Right cardiac atrium (tissue), 5 donors: ENCODE data around the gene CALHM6. TPM values are rescaled to one million over a fixed set of nuclear protein-coding genes. Genes with fewer than 3 reads are reported as not detected.
A peak's percentile ranks its signal among the peaks of the same experiment; 100 is the strongest.

Source experiments
- ATAC-seq, 2 donors: fragments of 200-7000 bp; cut with Tn5 transposase; one replicate each; pipeline versions ENCODE4 v1.8.0 to v1.9.1; 2020; ENCODE audit warnings: moderate library complexity in 2 of 2, mild to moderate bottlenecking in 1 of 2
- DNase-seq, 3 donors: peaks; one replicate each; pipeline ENCODE4 v3.0.0-alpha.2; 2020
- H3K27ac ChIP-seq: one replicate; pipeline ENCODE4 v1.5.1; 2013; ENCODE audit warnings: mild to moderate bottlenecking, low read length, control low read depth, moderate library complexity
- H3K27me3 ChIP-seq: one replicate; pipeline ENCODE4 v1.6.1; 2013; ENCODE audit not compliant: control insufficient read depth, insufficient read depth
- H3K4me1 ChIP-seq: one replicate; pipeline ENCODE4 v1.6.1; 2013; ENCODE audit warnings: low read length; ENCODE audit not compliant: control insufficient read depth, insufficient read depth
- H3K4me3 ChIP-seq: one replicate; pipeline ENCODE4 v1.5.1; 2013; ENCODE audit warnings: low read length, control low read depth
- H3K9me3 ChIP-seq: one replicate; pipeline ENCODE4 v1.6.1; 2013; ENCODE audit warnings: low read length; ENCODE audit not compliant: control insufficient read depth
- WGBS: extraction: QIAGEN DNeasy Blood & Tissue Kit; methylation state at CpG from one replicate; pipeline ENCODE4 v1.1.7; 2013; 5-methylcytosine and 5-hydroxymethylcytosine counted together
- intact Hi-C, 4 donors: fragments of 100-400 bp; cut with DNase I; formaldehyde crosslinking; loops; one replicate each; pipeline versions ENCODE4 v1.11.0 to v1.14.0; 2022 to 2023
- long read RNA-seq, 4 donors: library from polyadenylated mRNA; unstranded; transcript quantifications; one replicate each; pipeline ENCODE4 v2.0.0, GENCODE V29; 2020 to 2021
- polyA plus RNA-seq: library from polyadenylated mRNA; stranded (reverse); fragments of 200-250 nt; gene quantifications from one replicate; pipeline ENCODE4 v1.2.3, GENCODE V29; 2013
- total RNA-seq, 4 donors: library from RNA; stranded (reverse); fragmentation: NEBNext Ultra II Directional; extraction: Animal tissue kit (Norgen Biotek cat#: 25700); gene quantifications; one replicate each; pipeline ENCODE4 v1.2.1, GENCODE V29; 2021
- donor health status: healthy with polysubstance abuse.
- donor health status: DM: no; HTN: yes; CAD: no.
- donor health status: DM: no; HTN: no; CAD: no.
- donor health status: DM: no; HTN: yes; CAD: no; lungs with severe emphysema.
- donor health status: DM: yes; HTN: yes; CAD: no.

CALHM6 gene
- total RNA-seq (1 to 10 TPM; 3.0 to 4.8 (median 3.8) TPM), polyA plus RNA-seq (5.9 TPM)
- long read RNA-seq, donor 1, partial matches to known transcripts: 3 of 4 reads
- long read RNA-seq, donor 1, other reads (novel, unspliced or antisense): 0 of 4 reads
- long read RNA-seq, donor 2, partial matches to known transcripts: 6 of 8 reads
- long read RNA-seq, donor 2, other reads (novel, unspliced or antisense): 1 of 8 reads
- long read RNA-seq, donor 3: 0 reads
- long read RNA-seq, donor 4, partial matches to known transcripts: 2 of 2 reads
- long read RNA-seq, donor 4, other reads (novel, unspliced or antisense): 0 of 2 reads

- WGBS: 44% methylated on average over 13 of the region's 13 CpGs
- H3K27me3 ChIP-seq: no peaks in the 10 kb centered on the region
- peak; percentile 42 to 62 for ATAC-seq
These were observed at the start of gene CALHM6 for GRCh38 chr6:116461331-116461931. CALHM6 (plus strand) TSS chr6:116461375; CDS start chr6:116461930, 555 bp downstream.

GRCh38 chr6:116412270-116412669, 48.9 kb upstream of the CALHM6 start:
- no peak overlapping the region for H3K27ac ChIP-seq
- intact Hi-C loops: no loop called here
- peak; percentile 73 to 81 for ATAC-seq
- no peaks in the 10 kb centered on the region for H3K27me3 ChIP-seq
- H3K4me1 ChIP-seq: peaks cover 11% of the 10 kb centered on the region
- no peaks in the 10 kb centered on the region for H3K9me3 ChIP-seq
- peak; percentile 46 to 71 (median 53) for DNase-seq
- H3K4me3 ChIP-seq: no peak overlapping the region

More at GRCh38 chr6:116461331-116461931, at the start of gene CALHM6:
- intact Hi-C loops: no loop called here
- DNase-seq: no peak
- Histone ChIP-seq H3K4me3 (peak within 1 kb of the TSS; percentile 25), H3K27ac (no peak within 1 kb of the TSS), H3K4me1 (no peaks in the 10 kb centered on the region), H3K9me3 (no peaks in the 10 kb centered on the region)

- intact Hi-C loops: no loop called here
- WGBS: 82% methylated on average over 1 of the region's 1 CpG
- DNase-seq (no peak), ATAC-seq (no peak)
- no peaks in the 10 kb centered on the region for H3K9me3 ChIP-seq
- H3K4me3 ChIP-seq: no peak overlapping the region
- H3K27me3 ChIP-seq: no peaks in the 10 kb centered on the region
- H3K4me1 ChIP-seq: peaks cover 11% of the 10 kb centered on the region
- no peak overlapping the region for H3K27ac ChIP-seq
These were observed 47.8 kb upstream of the CALHM6 start for GRCh38 chr6:116413357-116413756.

GRCh38 chr6:116417661-116418060, 43.5 kb upstream of the CALHM6 start:
- peaks cover 6% of the 10 kb centered on the region for H3K4me1 ChIP-seq
- WGBS: 81% methylated on average over 3 of the region's 3 CpGs
- DNase-seq (no peak), ATAC-seq (peak in 1 of 2 donors; percentile 34)
- no peak overlapping the region for H3K4me3 ChIP-seq
- H3K27me3 ChIP-seq: no peaks in the 10 kb centered on the region
- no peak overlapping the region for H3K27ac ChIP-seq
- H3K9me3 ChIP-seq: no peaks in the 10 kb centered on the region
- intact Hi-C loops: no loop called here

GRCh38 chr6:116419069-116419786, 41.9 kb upstream of the CALHM6 start:
- Histone ChIP-seq H3K27me3 (no peaks in the 10 kb centered on the region), H3K9me3 (no peaks in the 10 kb centered on the region), H3K4me3 (no peak overlapping the region), H3K27ac (no peak overlapping the region), H3K4me1 (peaks cover 6% of the 10 kb centered on the region)
- 71% methylated on average over 2 of the region's 2 CpGs for WGBS
- DNase-seq: no peak
- no peak for ATAC-seq
- intact Hi-C loops: no loop called here

- Histone ChIP-seq H3K4me3 (no peak overlapping the region), H3K27me3 (no peaks in the 10 kb centered on the region), H3K9me3 (no peaks in the 10 kb centered on the region), H3K27ac (no peak overlapping the region), H3K4me1 (peaks cover 6% of the 10 kb centered on the region)
- intact Hi-C loops: no loop called here
- WGBS: 95% methylated on average over 5 of the region's 5 CpGs
- DNase-seq (no peak), ATAC-seq (no peak)
These were observed 40.8 kb upstream of the CALHM6 start for GRCh38 chr6:116420341-116420740.

GRCh38 chr6:116422238-116422637, 38.9 kb upstream of the CALHM6 start:
- DNase-seq (no peak), ATAC-seq (no peak)
- H3K27ac ChIP-seq: no peak overlapping the region
- intact Hi-C loops: no loop called here
- peaks cover 4% of the 10 kb centered on the region for H3K4me1 ChIP-seq
- H3K27me3 ChIP-seq: no peaks in the 10 kb centered on the region
- no peaks in the 10 kb centered on the region for H3K9me3 ChIP-seq
- H3K4me3 ChIP-seq: no peak overlapping the region
- WGBS: 42% methylated on average over 3 of the region's 3 CpGs

- no peaks in the 10 kb centered on the region for H3K9me3 ChIP-seq
- no peaks in the 10 kb centered on the region for H3K27me3 ChIP-seq
- intact Hi-C loops: no loop called here
- H3K4me3 ChIP-seq: no peak overlapping the region
- no peak for ATAC-seq
- no peak for DNase-seq
- H3K27ac ChIP-seq: no peak overlapping the region
- WGBS: 75% methylated on average over 1 of the region's 1 CpG
- H3K4me1 ChIP-seq: peaks cover 2% of the 10 kb centered on the region
These were observed 37.2 kb upstream of the CALHM6 start for GRCh38 chr6:116424001-116424400.

GRCh38 chr6:116426551-116426950, 34.6 kb upstream of the CALHM6 start:
- ATAC-seq: no peak
- Histone ChIP-seq H3K4me3 (no peak overlapping the region), H3K27me3 (no peaks in the 10 kb centered on the region), H3K4me1 (no peaks in the 10 kb centered on the region), H3K27ac (no peak overlapping the region), H3K9me3 (no peaks in the 10 kb centered on the region)
- no peak for DNase-seq
- intact Hi-C loops: no loop called here
- WGBS: 97% methylated on average over 3 of the region's 3 CpGs

- Histone ChIP-seq H3K27me3 (no peaks in the 10 kb centered on the region), H3K27ac (no peak overlapping the region), H3K4me3 (no peak overlapping the region), H3K4me1 (no peaks in the 10 kb centered on the region), H3K9me3 (no peaks in the 10 kb centered on the region)
- no peak for DNase-seq
- ATAC-seq: no peak
- 98% methylated on average over 2 of the region's 2 CpGs for WGBS
- intact Hi-C loops: no loop called here
These were observed 32.1 kb upstream of the CALHM6 start for GRCh38 chr6:116429111-116429510.

- intact Hi-C loops: no loop called here
- 89% methylated on average over 4 of the region's 4 CpGs for WGBS
These were observed 30.3 kb upstream of the CALHM6 start for GRCh38 chr6:116430860-116431259.

More at GRCh38 chr6:116430860-116431259, 30.3 kb upstream of the CALHM6 start:
- ATAC-seq (no peak), DNase-seq (no peak)
- Histone ChIP-seq H3K4me3 (no peak overlapping the region), H3K27me3 (no peaks in the 10 kb centered on the region), H3K27ac (no peak overlapping the region), H3K4me1 (no peaks in the 10 kb centered on the region), H3K9me3 (no peaks in the 10 kb centered on the region)
